GM18499 (cell line): Measurements from ENCODE around the gene SIPA1L3.
A peak's percentile ranks its signal among the peaks of the same experiment; 100 is the strongest.

Source experiments
- ATAC-seq: cut with Tn5 transposase; IDR thresholded peaks from one replicate; pipeline ENCODE4 v1.9.1; 2021; ENCODE audit warnings: moderate number of reproducible peaks; ENCODE audit not compliant: insufficient read depth, unreplicated experiment

SIPA1L3 gene

GRCh38 chr19:37991176-37991835 lies 84.3 kb downstream of the SIPA1L3 start:
- no peak for ATAC-seq

- no peak for ATAC-seq
These were observed 84.8 kb downstream of the SIPA1L3 start for GRCh38 chr19:37991841-37992248.

- no peak for ATAC-seq
These were observed 85.8 kb downstream of the SIPA1L3 start for GRCh38 chr19:37992761-37993160.

- no peak for ATAC-seq
These were observed 87.8 kb downstream of the SIPA1L3 start for GRCh38 chr19:37994823-37995130.

GRCh38 chr19:37995346-37995745 lies 88.3 kb downstream of the SIPA1L3 start:
- no peak for ATAC-seq

GRCh38 chr19:37997911-37998344 lies 90.9 kb downstream of the SIPA1L3 start:
- ATAC-seq = no peak

GRCh38 chr19:37998801-37999308 lies 91.8 kb downstream of the SIPA1L3 start:
- ATAC-seq = no peak

GRCh38 chr19:37999309-38000213 lies 92.6 kb downstream of the SIPA1L3 start:
- no peak for ATAC-seq

GRCh38 chr19:38001158-38001781 lies 94.3 kb downstream of the SIPA1L3 start:
- no peak for ATAC-seq

- ATAC-seq = no peak
These were observed 96.6 kb downstream of the SIPA1L3 start for GRCh38 chr19:38003438-38004185.

- no peak for ATAC-seq
These were observed 97.1 kb downstream of the SIPA1L3 start for GRCh38 chr19:38004186-38004520.

- ATAC-seq = peak; percentile 47
These were observed 97.7 kb downstream of the SIPA1L3 start for GRCh38 chr19:38004521-38005223.

- ATAC-seq = no peak
These were observed 98.2 kb downstream of the SIPA1L3 start for GRCh38 chr19:38005224-38005614.

GRCh38 chr19:38006361-38007045 lies 99.5 kb downstream of the SIPA1L3 start:
- ATAC-seq = no peak

- ATAC-seq = no peak
These were observed 102.7 kb downstream of the SIPA1L3 start for GRCh38 chr19:38009650-38010242.

- no peak for ATAC-seq
These were observed 104.4 kb downstream of the SIPA1L3 start for GRCh38 chr19:38011426-38011825.

- ATAC-seq = no peak
These were observed 105.3 kb downstream of the SIPA1L3 start for GRCh38 chr19:38012290-38012689.

GRCh38 chr19:38012944-38013343 lies 105.9 kb downstream of the SIPA1L3 start:
- no peak for ATAC-seq
